DMS 273 (cell line): ENCODE results near the gene NDUFA6.
A peak's percentile ranks its signal among the peaks of the same experiment; 100 is the strongest.
"Not testable (repeated sequence)": the region's sequence is repeated elsewhere in the genome, so short reads cannot be mapped to it uniquely, and the experiment has no call there.

Experiments used
- DNase-seq: peaks from one replicate; lab custom pipeline; 2025; ENCODE audit not compliant: unreplicated experiment; lab: John Stamatoyannopoulos, UW

The NDUFA6 gene

GRCh38 chr22:42090596-42091454 lies at the start of gene NDUFA6:
Gene NDUFA6 (minus strand): TSS chr22:42090772. CDS start chr22:42090744, 28 bp downstream.
- DNase-seq, result peak; percentile 99

DNA sequence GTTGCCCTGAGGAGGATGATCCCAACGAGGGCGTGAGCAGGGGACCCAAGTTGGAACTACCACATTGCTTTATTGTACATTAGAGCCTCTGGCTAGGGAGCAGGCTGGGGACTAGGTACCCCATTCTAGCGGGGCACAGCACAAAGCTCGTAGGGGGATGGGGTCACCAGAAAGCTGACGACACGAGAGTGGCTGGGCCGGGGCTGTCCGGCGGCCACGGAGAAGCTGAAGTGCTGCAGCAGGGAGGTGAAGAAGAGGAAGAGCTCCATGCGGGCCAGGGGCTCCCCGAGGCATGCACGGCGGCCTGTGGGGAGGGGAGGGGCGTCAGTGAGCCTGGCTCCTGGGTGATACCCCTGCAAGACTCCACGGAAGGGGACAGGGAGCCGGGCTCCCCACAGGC lies 49.6 kb upstream of the NDUFA6 start:
- DNase-seq, result not testable (repeated sequence)

- not testable (repeated sequence) for DNase-seq
Measured at GRCh38 chr22:42139508-42139907, 48.9 kb upstream of the NDUFA6 start.

DNA sequence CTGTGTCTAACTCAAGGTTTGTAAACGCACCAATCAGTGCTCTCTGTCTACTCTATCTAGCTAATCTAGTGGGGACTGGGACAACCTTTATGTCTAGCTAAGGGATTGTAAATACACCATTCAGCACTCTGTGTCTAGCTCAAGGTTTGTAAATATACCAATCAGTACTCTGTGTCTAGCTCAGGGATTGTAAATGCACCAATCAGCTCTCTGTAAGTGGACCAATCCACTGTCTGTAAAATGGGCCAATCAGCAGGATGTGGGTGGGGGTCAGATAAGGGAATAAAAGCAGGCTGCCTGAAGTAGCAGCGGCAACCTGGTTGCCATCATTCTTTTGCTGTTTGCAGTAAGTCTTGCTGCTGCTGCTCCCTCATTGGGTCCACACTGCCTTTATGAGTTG lies 48.4 kb upstream of the NDUFA6 start:
- no peak for DNase-seq

DNA sequence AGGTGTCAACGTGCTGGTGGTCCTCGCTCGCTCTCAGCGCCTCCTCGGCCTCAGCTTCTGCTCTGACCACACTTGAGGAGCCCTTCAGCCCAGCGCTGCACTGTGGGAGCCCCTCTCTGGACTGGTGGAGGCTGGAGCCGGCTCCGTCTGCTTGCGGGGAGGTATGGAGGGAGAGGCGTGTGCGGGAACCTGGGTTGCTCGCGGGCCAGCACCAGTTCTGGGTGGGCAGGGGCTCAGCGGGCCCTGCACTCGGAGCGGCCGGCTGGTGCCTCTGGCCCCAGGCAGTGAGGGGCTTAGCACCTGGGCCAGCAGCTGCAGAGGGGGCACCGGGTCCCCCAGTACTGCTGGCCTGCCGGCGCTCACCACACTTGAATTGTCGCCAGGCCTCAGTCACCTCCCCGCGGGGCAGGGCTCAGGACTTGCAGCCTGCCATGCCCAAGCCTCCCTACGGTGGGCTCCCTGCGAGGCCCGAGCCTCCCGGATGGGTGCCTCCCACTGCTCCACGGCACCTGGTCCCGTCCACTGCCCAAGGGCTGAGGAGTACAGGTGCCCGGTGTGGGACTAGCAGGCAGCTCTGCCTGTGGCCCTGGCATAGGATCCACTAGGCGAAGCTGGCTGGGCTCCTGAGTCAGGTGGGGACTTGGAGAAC lies 47.7 kb upstream of the NDUFA6 start:
- DNase-seq, result no peak

DNA sequence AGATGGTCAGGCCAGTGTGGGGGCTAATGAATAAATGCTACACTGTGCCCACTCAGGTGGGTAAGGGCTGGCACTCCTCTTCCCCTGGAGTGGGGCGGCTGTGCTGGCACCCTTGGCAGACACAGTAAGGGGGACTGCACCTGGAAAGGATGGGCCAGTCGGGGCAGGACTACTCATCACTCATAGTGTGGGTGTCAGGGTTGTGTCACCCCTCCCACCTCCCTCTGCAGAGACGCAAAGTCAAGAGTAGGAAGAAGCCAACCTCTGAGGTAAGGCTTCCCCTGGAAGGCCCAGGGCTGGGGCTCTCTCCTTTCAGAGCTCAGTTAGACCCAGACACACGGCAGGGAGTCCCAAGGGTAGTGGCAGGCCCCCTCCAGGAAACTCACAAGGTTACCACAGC lies 45.1 kb upstream of the NDUFA6 start:
- not testable (repeated sequence) for DNase-seq

- no peak for DNase-seq
Measured at GRCh38 chr22:42134100-42135020, 43.8 kb upstream of the NDUFA6 start.

GRCh38 chr22:42132457-42132856 lies 41.9 kb upstream of the NDUFA6 start:
- no peak for DNase-seq

- DNase-seq, result no peak
Measured at GRCh38 chr22:42131562-42131961, 41.0 kb upstream of the NDUFA6 start.

DNA sequence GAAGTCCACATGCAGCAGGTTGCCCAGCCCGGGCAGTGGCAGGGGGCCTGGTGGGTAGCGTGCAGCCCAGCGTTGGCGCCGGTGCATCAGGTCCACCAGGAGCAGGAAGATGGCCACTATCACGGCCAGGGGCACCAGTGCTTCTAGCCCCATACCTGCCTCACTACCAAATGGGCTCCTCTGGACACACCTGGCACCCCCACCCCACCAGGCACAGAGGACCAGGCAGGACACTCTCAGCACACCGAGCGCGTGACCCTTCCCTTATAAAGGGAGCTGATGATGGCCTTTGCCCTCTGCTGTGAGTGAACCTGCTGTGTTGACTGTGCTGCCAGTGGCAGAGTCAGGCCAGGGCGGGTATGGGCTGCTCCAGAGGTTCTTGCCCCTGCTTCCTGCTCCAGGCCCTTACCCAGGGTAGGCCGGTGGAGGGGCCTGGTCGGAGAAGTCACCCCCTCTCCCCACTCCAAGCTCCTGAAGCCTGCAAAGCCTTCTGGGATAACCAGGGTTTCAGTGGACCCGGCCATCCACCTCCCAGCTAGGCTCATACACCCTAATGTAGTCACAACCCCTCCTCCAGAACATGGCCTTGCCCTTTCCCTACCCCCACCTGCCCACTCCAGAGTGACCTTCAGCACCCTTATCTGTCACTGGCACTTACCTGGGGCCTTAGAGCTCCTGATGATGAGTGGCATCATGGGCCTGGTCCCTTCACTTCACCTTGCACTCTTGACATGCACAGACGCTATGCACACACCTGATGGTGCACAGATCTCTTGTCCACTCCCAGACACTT lies 40.3 kb upstream of the NDUFA6 start, which contains the start of gene CYP2D6:
CYP2D6 (minus strand) TSS at position 172 of the 793 bp plus-strand sequence; CDS start at position 153, 19 bp downstream.
- not testable (repeated sequence) for DNase-seq

DNA sequence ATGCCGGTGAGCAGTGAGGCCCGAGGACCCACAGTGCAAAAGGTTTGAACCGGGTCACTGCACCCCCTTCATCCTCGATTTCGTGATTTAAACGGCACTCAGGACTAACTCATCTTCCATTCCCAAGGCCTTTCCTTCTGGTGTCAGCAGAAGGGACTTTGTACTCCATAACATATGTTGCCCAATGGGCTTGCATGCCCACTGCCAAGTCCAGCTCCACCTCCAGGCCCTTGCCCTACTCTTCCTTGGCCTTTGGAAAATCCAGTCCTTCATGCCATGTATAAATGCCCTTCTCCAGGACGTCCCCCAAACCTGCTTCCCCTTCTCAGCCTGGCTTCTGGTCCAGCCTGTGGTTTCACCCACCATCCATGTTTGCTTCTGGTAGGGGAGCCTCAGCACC lies 39.6 kb upstream of the NDUFA6 start:
- not testable (repeated sequence) for DNase-seq

DNA sequence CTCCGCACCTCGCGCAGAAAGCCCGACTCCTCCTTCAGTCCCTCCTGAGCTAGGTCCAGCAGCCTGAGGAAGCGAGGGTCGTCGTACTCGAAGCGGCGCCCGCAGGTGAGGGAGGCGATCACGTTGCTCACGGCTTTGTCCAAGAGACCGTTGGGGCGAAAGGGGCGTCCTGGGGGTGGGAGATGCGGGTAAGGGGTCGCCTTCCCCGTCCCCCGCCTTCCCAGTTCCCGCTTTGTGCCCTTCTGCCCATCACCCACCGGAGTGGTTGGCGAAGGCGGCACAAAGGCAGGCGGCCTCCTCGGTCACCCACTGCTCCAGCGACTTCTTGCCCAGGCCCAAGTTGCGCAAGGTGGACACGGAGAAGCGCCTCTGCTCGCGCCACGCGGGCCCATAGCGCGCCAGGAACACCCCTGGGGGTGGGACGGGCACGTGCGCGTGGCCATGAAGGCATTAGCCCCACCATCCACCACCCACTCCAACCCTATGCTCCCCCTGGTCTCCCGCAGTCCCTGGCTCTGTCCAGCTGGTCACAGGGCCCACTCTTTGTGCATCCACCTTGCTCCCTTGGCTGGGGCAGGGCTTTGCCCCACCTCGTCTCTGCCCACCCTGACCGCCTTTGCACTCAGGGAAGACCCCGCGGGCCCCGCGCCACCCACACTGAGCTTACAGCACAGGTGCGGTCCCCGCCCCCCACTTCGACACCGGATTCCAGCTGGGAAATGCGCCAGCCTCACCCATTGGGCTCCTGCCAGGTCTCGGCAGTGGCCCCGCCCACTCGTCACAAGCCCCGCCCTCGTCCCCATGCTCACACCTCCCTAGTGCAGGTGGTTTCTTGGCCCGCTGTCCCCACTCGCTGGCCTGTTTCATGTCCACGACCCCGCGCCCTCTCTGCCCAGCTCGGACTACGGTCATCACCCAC lies 38.5 kb upstream of the NDUFA6 start:
- DNase-seq, result peak; percentile 36

GRCh38 chr22:42128007-42128406 lies 37.4 kb upstream of the NDUFA6 start:
- DNase-seq, result not testable (repeated sequence)

DNA sequence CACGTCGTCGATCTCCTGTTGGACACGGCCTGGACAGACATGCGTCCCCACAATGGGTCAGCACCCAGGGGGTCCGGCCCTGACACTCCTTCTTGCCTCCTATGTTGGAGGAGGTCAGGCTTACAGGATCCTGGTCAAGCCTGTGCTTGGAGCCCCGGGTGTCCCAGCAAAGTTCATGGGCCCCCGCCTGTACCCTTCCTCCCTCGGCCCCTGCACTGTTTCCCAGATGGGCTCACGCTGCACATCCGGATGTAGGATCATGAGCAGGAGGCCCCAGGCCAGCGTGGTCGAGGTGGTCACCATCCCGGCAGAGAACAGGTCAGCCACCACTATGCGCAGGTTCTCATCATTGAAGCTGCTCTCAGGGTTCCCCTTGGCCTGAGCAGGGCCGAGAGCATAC lies 37.0 kb upstream of the NDUFA6 start:
- DNase-seq, result no peak

DNA sequence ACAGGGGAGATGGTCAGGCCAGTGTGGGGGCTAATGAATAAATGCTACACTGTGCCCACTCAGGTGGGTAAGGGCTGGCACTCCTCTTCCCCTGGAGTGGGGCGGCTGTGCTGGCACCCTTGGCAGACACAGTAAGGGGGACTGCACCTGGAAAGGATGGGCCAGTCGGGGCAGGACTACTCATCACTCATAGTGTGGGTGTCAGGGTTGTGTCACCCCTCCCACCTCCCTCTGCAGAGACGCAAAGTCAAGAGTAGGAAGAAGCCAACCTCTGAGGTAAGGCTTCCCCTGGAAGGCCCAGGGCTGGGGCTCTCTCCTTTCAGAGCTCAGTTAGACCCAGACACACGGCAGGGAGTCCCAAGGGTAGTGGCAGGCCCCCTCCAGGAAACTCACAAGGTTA lies 33.0 kb upstream of the NDUFA6 start:
- DNase-seq, result not testable (repeated sequence)

GRCh38 chr22:42120231-42121021 lies 29.9 kb upstream of the NDUFA6 start:
- DNase-seq, result not testable (repeated sequence)

DNA sequence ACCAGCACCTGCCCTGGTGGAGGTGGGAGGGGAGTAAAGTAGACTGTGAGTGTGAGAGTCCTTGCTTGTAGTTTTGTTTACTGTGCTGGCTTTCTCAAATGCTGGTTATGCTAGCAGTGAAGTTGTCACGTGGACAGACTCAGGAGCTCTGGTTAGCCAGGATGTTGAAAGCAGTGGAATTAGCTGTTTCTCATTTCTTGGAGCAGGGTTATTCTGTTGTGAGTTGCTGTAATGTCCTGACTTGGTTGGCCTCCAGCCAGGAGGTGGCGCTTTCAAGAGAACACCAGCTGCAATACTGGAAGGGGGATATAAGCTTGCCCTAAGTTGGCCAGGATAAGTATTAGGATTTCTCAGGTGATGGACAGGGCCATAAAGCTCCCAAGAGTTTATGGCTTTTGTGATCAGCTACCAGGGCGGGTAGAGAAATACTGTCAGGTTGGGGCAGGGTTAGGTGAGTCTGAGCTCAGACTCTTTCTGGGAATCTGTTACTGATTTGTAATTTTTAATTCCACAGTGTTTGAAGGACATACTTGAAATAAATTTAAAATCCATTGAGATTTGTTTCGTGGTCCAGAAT lies 26.4 kb upstream of the NDUFA6 start:
- peak; percentile 30 for DNase-seq

- DNase-seq, result not testable (repeated sequence)
Measured at GRCh38 chr22:42115420-42115830, 24.9 kb upstream of the NDUFA6 start.
